ENCODE data around the gene SAMD13. TPM values are rescaled to one million over a fixed set of nuclear protein-coding genes. Genes with fewer than 3 reads are reported as not detected.

The SAMD13 gene
- total and polyA plus RNA-seq, 4 experiments from 2014 or later, result 0.22 TPM; not detected in 3

Other genes starting within 250 kb of the SAMD13 start
- gene PRKACB, start 157.4 kb upstream of the SAMD13 start, total RNA-seq, result 100 to 1,000 TPM; 128 to 131 TPM
- 100 to 1,000 TPM in 1 of 2 donors, 10 to 100 TPM in 1; 75.8 to 132 TPM for gene PRKACB, start 157.4 kb upstream of the SAMD13 start, polyA plus RNA-seq
- not detected for gene DNASE2B, start 96.8 kb downstream of the SAMD13 start, total RNA-seq
- not detected for gene DNASE2B, start 96.8 kb downstream of the SAMD13 start, polyA plus RNA-seq
- gene RPF1, start 177.6 kb downstream of the SAMD13 start, total RNA-seq, result 10 to 100 TPM; 41.7 to 46.2 TPM
- gene RPF1, start 177.6 kb downstream of the SAMD13 start, polyA plus RNA-seq, result 10 to 100 TPM; 55.9 to 77.1 TPM
- gene SPATA1, start 204.7 kb downstream of the SAMD13 start, total RNA-seq, result 1 to 10 TPM; 1.7 to 3.4 TPM
- gene SPATA1, start 204.7 kb downstream of the SAMD13 start, polyA plus RNA-seq, result under 1 TPM in 1 of 2 donors, not detected in 1; 0.72 TPM
- gene GNG5, start 204.9 kb downstream of the SAMD13 start, total RNA-seq, result 10 to 100 TPM; 38.1 to 45.5 TPM
- 100 to 1,000 TPM; 205 to 250 TPM for gene GNG5, start 204.9 kb downstream of the SAMD13 start, polyA plus RNA-seq

Measured in CD4-positive, alpha-beta memory T cell (primary cell).